ENCODE results near the gene MAP7D1. TPM values are rescaled to one million over a fixed set of nuclear protein-coding genes. Genes with fewer than 3 reads are reported as not detected.
A peak's percentile ranks its signal among the peaks of the same experiment; 100 is the strongest.

The MAP7D1 gene
- polyA plus RNA-seq, 1 of the 3 experiments (the other 2 are of a cell fraction), result 69.9 TPM

- peaks cover 11% of the 10 kb centered on the region for H3F3A ChIP-seq (replicated peaks; ENCODE audit: insufficient read depth)
- H3K4me1 ChIP-seq (ENCODE audit: control insufficient read depth in 1 of 2, insufficient read depth in 2 of 2, low read depth in 1 of 2, low read length in 1 of 2), result peaks cover 0 to 22% of the 10 kb centered on the region in 2 experiments; a peak in 3 of 4 replicates
- CTCF ChIA-PET, result interaction anchor here (1.2 to 5.9 kb wide), 4 partner anchors 18 to 77 kb away, joined by 4 to 32 read pairs (median 14); partner anchors contain the start of genes THRAP3 and TRAPPC3
- H3K4me3 ChIP-seq (ENCODE audit: low read depth in 2 of 2, low read length in 1 of 2), result no peak overlapping the region
- 86% methylated on average over 6 of the region's 12 CpGs for WGBS (ENCODE audit: low lambda C conversion rate)
- H3K9ac ChIP-seq, result no peak overlapping the region
- H3K27ac ChIP-seq (ENCODE audit: low read depth in 2 of 2, low read length in 1 of 2), result peak overlapping the region in 1 of 2 experiments; percentile 78; a peak in 2 of 4 replicates
- DNase-seq, result peak; percentile 35
- POLR2A ChIA-PET, result interaction anchor here (1.8 kb wide), 1 partner anchor 10 kb away, joined by 5 read pairs; no protein-coding TSS in a partner anchor
- peaks cover 99% of the 10 kb centered on the region for H3K79me2 ChIP-seq (ENCODE audit: insufficient read depth)
- H3K9me2 ChIP-seq, result no peaks in the 10 kb centered on the region
- H3K9me3 ChIP-seq, result no peaks in the 10 kb centered on the region
- H3K36me3 ChIP-seq (replicated peaks in 1 of 2; ENCODE audit: control insufficient read depth in 1 of 2, insufficient read depth in 2 of 2, low read length in 1 of 2), result peaks cover 47 to 49% of the 10 kb centered on the region in 2 experiments
- TF ChIP-seq MEF2A (IDR thresholded peaks at IDR 0.05; ENCODE audit: borderline replicate concordance, low read depth) (no peak), RFX5 (IDR thresholded peaks at IDR 0.05; ENCODE audit: low read length) (no peak), IRF3 (IDR thresholded peaks at IDR 0.05; ENCODE audit: low read depth, low read length) (no peak), FOXM1 (IDR thresholded peaks at IDR 0.05; ENCODE audit: low read depth) (no peak), USF1 (IDR thresholded peaks at IDR 0.05; ENCODE audit: borderline replicate concordance, low read depth) (no peak), MXI1 (IDR thresholded peaks at IDR 0.05; ENCODE audit: low read depth, low read length) (no peak), CHD2 (IDR thresholded peaks at IDR 0.05; ENCODE audit: low read length, partially characterized antibody) (no peak), RAD21 (IDR thresholded peaks at IDR 0.05; ENCODE audit: low read length) (no peak), PBX3 (IDR thresholded peaks at IDR 0.05) (no peak), NRF1 (IDR thresholded peaks at IDR 0.05; ENCODE audit: low read depth, low read length) (no peak), EP300 (IDR thresholded peaks at IDR 0.05; ENCODE audit: borderline replicate concordance in 1 of 2, low read depth in 1 of 2, low read length in 1 of 2) (no peak), ZBTB33 (IDR thresholded peaks at IDR 0.05; ENCODE audit: borderline replicate concordance, low read depth) (no peak), FOXJ3 (CRISPR knock-in tag; IDR thresholded peaks at IDR 0.05) (no peak), EZH2phosphoT487 (IDR thresholded peaks at IDR 0.05; ENCODE audit: borderline replicate concordance, low read depth) (no peak), SMC3 (IDR thresholded peaks at IDR 0.05; ENCODE audit: low read depth, low read length) (no peak)
- TF ChIP-seq, protein P1, sequence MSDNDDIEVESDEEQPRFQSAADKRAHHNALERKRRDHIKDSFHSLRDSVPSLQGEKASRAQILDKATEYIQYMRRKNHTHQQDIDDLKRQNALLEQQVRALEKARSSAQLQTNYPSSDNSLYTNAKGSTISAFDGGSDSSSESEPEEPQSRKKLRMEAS (IDR thresholded peaks at IDR 0.05; ENCODE audit: low read depth), result no peak
- TF ChIP-seq, protein P2, sequence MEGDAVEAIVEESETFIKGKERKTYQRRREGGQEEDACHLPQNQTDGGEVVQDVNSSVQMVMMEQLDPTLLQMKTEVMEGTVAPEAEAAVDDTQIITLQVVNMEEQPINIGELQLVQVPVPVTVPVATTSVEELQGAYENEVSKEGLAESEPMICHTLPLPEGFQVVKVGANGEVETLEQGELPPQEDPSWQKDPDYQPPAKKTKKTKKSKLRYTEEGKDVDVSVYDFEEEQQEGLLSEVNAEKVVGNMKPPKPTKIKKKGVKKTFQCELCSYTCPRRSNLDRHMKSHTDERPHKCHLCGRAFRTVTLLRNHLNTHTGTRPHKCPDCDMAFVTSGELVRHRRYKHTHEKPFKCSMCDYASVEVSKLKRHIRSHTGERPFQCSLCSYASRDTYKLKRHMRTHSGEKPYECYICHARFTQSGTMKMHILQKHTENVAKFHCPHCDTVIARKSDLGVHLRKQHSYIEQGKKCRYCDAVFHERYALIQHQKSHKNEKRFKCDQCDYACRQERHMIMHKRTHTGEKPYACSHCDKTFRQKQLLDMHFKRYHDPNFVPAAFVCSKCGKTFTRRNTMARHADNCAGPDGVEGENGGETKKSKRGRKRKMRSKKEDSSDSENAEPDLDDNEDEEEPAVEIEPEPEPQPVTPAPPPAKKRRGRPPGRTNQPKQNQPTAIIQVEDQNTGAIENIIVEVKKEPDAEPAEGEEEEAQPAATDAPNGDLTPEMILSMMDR (IDR thresholded peaks at IDR 0.05), result no peak
- peaks cover 85% of the 10 kb centered on the region for H4K20me1 ChIP-seq (ENCODE audit: insufficient read depth)
- H3K4me2 ChIP-seq, result no peak overlapping the region
- H3K27me3 ChIP-seq (ENCODE audit: insufficient read depth), result no peaks in the 10 kb centered on the region
- no peak overlapping the region for H2AFZ ChIP-seq (ENCODE audit: low read depth)
Observed at GRCh38 chr1:36170643-36171412, 14.9 kb downstream of the MAP7D1 start.

Data from SK-N-SH (cell line).